ENCODE results near the gene MAP3K15.

DNA sequence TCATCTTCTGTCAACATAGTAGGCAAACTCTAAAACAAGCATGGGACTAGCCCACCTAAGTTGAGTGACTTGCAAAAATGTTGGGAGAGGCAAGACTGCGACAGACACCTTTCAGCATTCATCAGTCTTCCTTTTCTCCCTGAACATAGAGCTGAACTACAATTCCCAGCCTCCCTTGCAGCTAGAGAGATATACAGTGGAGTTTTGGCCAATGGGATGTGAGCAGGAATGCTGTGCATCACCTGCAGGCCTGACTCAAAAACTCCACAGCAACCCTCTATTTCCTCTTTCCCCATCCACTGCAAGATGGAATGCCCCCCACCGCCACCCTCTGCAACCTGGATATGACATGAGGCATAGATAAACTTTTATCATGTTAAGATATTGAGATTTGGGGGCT is 105.0 kb downstream of the MAP3K15 start:
- TF ChIP-seq CTCF (IDR thresholded peaks at IDR 0.05 in 2 of 3, conservative IDR thresholded peaks at IDR 0.05 in 1 of 3; ENCODE audit: borderline replicate concordance in 1 of 3, insufficient read depth in 1 of 3, low read depth in 2 of 3, low read length in 2 of 3) (no peak), CEBPB (IDR thresholded peaks at IDR 0.05; ENCODE audit: low read depth) (no peak), POLR2AphosphoS5 (IDR thresholded peaks at IDR 0.05; ENCODE audit: low read depth, low read length) (no peak), TCF7L2 (IDR thresholded peaks at IDR 0.05; ENCODE audit: borderline replicate concordance, extremely low read depth, insufficient read depth, insufficient read length) (no peak), RAD21 (IDR thresholded peaks at IDR 0.05; ENCODE audit: low read depth) (no peak), POLR2A (IDR thresholded peaks at IDR 0.05; ENCODE audit: borderline replicate concordance, extremely low read depth, insufficient read depth, insufficient read length) (no peak), EZH2 (IDR thresholded peaks at IDR 0.05) (no peak), YY1 (IDR thresholded peaks at IDR 0.05; ENCODE audit: extremely low read depth, insufficient replicate concordance, low read depth, low read length) (no peak), ZNF274 (IDR thresholded peaks at IDR 0.05; ENCODE audit: low read depth, low read length) (no peak)
- TF ChIP-seq, protein P1, sequence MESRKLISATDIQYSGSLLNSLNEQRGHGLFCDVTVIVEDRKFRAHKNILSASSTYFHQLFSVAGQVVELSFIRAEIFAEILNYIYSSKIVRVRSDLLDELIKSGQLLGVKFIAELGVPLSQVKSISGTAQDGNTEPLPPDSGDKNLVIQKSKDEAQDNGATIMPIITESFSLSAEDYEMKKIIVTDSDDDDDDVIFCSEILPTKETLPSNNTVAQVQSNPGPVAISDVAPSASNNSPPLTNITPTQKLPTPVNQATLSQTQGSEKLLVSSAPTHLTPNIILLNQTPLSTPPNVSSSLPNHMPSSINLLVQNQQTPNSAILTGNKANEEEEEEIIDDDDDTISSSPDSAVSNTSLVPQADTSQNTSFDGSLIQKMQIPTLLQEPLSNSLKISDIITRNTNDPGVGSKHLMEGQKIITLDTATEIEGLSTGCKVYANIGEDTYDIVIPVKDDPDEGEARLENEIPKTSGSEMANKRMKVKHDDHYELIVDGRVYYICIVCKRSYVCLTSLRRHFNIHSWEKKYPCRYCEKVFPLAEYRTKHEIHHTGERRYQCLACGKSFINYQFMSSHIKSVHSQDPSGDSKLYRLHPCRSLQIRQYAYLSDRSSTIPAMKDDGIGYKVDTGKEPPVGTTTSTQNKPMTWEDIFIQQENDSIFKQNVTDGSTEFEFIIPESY (IDR thresholded peaks at IDR 0.05; ENCODE audit: extremely low read depth, insufficient replicate concordance, low read length), result no peak

Data from HCT116 (cell line).